Measurements from ENCODE around the gene HAUS7.

The HAUS7 gene

DNA sequence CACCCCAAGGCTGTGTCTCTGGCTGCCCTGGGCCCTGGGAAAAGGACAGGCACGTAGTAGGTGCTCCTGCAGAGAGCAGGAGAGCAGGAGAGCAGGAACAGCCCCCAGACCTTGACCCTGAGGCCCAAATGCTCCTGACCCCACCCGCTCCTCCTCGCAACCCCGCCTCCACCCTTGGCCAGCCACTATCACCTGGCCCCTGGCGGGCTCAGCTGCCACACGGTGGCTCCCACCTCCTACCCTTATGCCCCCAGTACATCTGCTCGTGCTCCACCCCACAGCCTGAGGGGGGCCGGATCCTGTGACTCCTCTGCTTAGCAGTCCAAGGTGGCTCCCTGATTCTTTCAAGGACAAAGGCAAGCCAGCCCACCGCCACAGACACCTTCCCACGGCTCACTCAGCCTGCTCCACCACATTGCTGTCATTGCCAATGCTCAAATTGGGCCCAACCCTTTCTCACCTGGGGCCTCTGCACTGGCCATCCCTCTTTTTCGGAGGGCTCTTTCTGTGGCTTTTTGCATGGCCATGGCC lies 5.4 kb upstream of the HAUS7 start:
- no peak for FAIRE-seq

- no peak for FAIRE-seq
Observed at GRCh38 chrX:153475271-153475670, 4.9 kb upstream of the HAUS7 start.

DNA sequence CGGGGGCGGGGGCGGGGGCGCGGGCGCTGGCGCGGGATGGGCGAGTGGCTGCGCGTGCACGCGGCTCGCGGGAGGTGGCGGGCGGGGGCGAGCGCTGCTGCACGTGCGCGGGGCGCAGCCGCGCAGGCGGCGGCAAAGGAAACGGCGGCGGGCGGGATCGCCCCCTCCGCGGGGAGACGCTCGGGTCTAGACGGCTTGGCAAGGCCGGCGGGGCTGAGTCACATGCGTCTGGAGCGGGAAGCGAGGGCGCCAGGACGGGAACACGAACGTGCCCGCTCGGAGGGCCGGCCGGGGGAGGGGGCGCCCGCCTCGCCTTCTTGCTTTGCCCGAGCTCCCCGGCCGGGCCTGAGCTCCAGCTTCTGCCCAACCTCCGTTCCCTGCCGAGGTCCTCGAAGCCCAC lies 4.3 kb upstream of the HAUS7 start:
- no peak for FAIRE-seq

- FAIRE-seq: no peak
Observed at GRCh38 chrX:153474266-153474665, 3.9 kb upstream of the HAUS7 start.

GRCh38 chrX:153473126-153473525 lies 2.8 kb upstream of the HAUS7 start:
- no peak for FAIRE-seq

DNA sequence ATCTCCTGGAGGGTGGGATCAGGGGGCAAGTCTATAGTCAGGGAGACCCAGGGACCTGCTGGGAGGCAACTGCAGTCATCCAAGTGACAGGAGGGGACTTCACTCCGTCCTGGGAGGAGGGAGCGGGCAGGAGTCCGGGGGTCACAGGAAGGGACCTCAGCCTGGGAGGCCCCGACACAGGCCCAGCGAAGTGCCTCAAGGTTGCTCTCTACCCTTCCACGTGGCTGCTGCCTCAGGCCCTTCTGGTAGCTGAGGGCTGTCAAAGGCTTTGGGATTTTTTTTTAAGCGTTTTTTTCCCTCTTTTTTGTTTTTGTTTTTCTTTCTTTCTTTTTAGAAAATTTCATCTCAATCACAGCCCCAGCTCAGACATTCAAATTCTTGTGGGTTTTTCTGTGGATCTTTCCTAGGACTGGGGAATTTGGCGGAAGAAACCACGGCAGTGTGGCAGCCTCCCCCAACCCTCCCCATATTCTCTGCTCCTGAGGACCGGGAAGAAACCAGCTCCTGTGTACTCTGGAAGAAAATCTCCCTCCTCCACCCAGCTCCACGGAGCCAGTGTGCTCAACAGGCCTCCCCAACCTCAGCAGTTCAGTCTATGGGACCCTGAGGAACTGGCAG lies 1.4 kb upstream of the HAUS7 start:
- no peak for FAIRE-seq

- FAIRE-seq: no peak
Observed at GRCh38 chrX:153469811-153470410, 465 bp downstream of the HAUS7 start.

DNA sequence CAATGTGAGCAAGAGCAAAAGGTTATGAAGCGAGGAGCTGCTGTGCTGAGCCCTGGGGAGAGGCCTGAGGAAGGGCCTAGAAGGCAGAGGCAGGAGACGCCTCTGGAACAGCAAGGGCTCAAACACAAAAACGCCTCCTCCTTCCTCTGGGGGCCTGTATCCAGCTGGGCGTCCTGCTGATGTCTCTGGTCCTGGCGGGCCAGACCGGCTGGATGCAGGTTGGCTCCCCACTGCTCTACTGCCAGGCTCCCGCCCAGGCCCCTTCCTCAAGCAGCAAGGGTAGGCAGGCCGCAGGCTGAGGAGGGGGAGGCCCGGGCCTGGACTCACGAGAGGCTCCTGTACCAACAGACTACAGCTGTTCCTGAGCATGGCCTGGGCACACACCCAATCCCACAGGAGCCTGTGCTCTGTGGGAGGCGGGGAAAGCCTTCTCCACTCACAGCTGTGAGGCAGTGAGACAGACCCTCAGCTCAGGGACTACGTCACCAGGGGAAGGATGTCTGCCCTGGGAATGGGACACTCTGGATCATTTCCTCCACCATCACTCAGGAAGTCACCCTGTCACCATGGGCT lies 2.3 kb downstream of the HAUS7 start:
- FAIRE-seq: no peak

DNA sequence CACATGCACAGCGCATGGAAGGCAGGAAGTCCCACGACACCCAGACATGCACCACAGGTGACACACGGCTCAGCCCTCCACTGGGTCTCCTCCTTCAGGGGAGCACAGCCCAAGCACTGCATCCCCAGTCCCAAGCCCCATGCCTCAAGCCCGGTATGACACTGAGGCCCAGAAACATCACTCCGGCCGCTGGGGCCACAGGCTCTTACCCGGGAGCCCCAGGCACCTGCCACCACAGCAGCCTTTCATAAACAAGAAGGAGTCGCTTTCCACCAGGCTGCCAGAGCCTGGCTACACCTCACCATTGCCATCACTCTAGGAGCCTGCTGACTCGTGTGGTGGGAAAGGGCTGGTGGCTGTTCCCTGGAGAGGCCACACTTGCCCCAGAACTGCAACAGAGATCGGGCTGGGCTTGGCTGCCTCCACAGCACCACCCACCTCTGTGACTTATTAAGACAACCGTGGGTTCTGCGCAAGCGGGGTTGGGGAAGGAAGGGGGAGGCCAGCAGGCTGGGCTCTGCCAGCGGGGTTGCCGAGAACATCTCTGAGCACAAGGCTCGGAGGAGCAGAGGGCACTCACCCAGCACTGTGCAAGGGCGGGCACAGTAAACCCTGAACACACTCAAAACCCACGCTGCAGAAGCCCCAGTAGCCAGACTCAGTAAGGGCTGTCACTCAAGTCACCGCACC lies 4.5 kb downstream of the HAUS7 start:
- FAIRE-seq: no peak

GRCh38 chrX:153464116-153464515 lies 6.3 kb downstream of the HAUS7 start:
- FAIRE-seq: no peak

DNA sequence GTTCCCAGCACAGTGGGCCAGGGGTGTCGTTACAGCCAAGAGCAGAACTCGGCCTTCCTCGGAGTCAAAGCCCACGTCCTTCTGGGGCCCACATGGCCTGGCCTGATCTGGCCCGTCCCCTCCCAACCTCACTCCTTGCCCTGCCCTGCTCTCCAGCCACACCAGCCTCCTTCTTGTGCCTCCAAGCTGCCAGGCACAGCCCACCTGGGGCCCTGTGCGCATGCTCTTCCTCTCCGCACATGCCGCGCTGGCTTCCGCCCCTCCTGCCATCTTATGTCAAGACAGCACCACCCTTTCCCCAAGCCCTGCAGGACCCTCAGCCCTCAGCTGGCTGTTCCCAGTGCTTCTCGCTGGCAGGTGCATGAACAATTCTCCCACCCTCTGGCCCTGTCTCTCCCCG lies 6.8 kb downstream of the HAUS7 start:
- FAIRE-seq: no peak

DNA sequence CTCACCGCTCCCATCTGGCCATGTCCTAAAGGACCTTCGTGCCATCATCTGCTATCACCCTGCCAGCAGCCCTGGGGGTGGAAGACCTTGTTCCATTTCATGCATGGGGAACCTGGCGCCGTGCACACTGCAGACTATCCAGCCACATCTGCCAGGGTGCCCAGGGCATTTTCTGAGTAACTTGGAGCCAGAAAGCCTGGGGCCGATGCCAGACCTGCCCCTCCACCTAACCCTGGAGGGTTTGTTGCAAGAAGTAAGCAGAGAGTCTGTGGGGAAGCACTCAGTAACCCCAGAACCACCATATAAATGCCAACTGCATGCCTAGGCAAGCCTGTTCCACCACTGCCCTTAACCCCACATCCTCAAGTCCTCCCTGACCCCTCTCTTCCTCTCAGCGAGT lies 7.3 kb downstream of the HAUS7 start:
- FAIRE-seq: no peak

GRCh38 chrX:153462291-153462690 lies 8.1 kb downstream of the HAUS7 start:
- no peak for FAIRE-seq

DNA sequence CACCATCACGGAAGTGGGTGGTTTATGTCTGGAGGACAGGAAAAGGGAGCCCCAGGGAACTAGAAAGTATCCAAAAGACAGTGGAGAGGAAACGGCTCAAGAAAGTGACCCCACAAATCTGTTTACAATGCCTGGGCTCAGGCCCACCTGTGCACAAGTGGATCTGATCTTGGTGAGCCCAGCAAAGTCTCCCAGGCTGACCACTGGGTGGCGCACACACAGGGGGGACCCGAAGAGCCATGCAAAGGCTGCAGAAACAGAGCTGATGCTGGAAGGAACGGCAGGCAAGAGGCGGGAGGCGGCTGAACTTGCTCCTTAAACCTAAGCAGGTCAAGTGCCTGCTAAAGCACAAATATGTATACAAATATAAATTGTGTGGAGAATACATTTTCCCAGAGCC lies 9.6 kb downstream of the HAUS7 start:
- FAIRE-seq: no peak

- no peak for FAIRE-seq
Observed at GRCh38 chrX:153459986-153460385, 10.4 kb downstream of the HAUS7 start.

- FAIRE-seq: no peak
Observed at GRCh38 chrX:153458476-153458875, 11.9 kb downstream of the HAUS7 start.

GRCh38 chrX:153457827-153458466 lies 12.4 kb downstream of the HAUS7 start:
- FAIRE-seq: no peak

DNA sequence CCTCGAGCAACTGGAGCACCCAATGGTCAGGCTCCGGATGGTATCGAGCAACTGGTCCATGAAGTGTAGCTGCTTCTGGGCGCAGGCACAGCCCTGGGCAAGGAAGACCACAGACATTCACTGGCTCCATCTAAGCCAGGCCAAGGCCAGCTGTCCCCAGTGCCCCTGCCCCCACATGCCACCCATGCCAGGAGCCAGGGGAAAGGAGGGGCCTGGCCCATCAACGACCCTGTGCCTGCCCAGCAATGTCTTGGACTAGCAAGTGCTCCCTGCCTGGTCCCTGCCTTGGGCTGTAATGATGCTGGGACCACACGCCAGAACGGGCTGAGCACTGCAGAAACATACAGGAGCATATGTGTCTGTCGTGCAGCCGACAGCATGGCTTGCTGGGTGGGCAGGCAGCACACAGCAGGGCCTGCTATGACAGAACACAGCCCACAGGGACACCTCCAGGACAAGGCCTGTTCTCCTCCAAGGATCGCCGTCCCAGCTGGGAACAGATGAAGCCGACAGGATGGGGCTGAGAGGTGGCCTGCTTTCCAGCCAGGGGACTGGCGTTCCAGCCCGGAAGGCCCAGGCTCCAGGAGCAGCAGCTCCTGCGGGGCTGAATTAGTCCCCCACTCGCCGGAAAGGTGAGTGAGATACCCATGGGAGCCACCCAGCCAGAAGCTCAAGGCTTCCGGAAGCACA lies 13.1 kb downstream of the HAUS7 start:
- no peak for FAIRE-seq

- no peak for FAIRE-seq
Observed at GRCh38 chrX:153456704-153457103, 13.7 kb downstream of the HAUS7 start.

DNA sequence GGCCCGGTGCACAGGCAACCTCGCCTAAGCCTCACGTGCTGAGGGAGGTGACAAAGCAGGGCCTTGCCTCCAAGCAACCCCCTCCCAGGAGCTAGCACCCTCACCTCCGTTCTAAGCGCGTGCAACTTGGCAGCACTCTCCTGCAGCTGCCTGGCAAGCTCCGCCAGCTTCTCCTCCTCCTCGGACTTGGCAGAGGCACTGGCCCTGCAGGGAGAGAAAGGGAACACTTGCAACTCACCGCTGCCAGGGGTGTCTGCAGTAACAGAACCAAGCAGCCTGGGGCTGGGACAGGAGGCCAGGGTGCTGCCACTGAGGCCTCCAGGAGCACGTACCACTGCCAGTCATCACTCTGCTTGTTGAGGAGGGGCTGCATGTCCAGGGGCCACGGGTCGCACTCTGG lies 14.2 kb downstream of the HAUS7 start:
- FAIRE-seq: no peak

- FAIRE-seq: no peak
Observed at GRCh38 chrX:153455571-153455970, 14.8 kb downstream of the HAUS7 start.

GRCh38 chrX:153454901-153455550 lies 15.3 kb downstream of the HAUS7 start:
- FAIRE-seq: no peak
